BLaER1 (cell line): Measurements from ENCODE around the gene PIGW.

ENCODE experiments used
- H3K27ac ChIP-seq: shearing (Covaris generic); formaldehyde crosslinking; 2 replicates; pipeline ENCODE4 v1.8.1; 2022
- H3K27me3 ChIP-seq: shearing (Covaris generic); formaldehyde crosslinking; 2 replicates; pipeline ENCODE4 v1.8.1; 2022
- H3K36me3 ChIP-seq: shearing (Covaris generic); formaldehyde crosslinking; 2 replicates; pipeline ENCODE4 v1.8.1; 2022
- H3K4me1 ChIP-seq: shearing (Covaris generic); formaldehyde crosslinking; 2 replicates; pipeline ENCODE4 v1.8.1; 2022
- H3K4me2 ChIP-seq: shearing (Covaris generic); formaldehyde crosslinking; 2 replicates; pipeline ENCODE4 v1.8.1; 2022
- H3K4me3 ChIP-seq: shearing (Covaris generic); formaldehyde crosslinking; 2 replicates; pipeline ENCODE4 v1.8.1; 2022
- H3K9ac ChIP-seq: shearing (Covaris generic); formaldehyde crosslinking; 2 replicates; pipeline ENCODE4 v1.8.1; 2022
- H3K9me3 ChIP-seq: shearing (Covaris generic); formaldehyde crosslinking; 2 replicates; pipeline ENCODE4 v1.8.1; 2022
- H4K20me1 ChIP-seq: shearing (Covaris generic); formaldehyde crosslinking; 2 replicates; pipeline ENCODE4 v1.8.1; 2022
- Cebpa-rat ChIP-seq: shearing (Covaris generic); IDR thresholded peaks from 2 replicates; pipeline ENCODE4 v1.8.1; 2022

Gene PIGW

DNA sequence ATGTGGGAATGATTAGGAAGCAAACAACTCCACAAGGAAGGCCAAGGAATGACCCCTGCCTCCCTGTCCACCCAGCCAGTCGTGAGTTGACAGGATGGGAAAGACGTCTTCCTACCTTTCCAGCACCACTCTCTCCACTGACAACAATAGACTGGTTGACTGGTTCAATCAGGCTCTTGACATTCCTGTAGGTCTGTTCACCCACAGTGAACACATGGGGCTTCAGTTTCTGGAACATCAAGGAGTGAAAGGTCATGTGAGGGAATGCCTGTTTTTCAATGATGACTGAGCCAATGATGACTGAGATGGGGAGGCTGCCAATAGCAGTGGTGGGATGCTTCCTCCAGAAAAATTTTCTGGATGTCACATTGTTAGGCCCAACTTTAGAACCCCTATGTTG, 9.7 kb upstream of the PIGW start:
- H3K4me3 ChIP-seq, result no peak overlapping the region
- H3K9ac ChIP-seq, result no peak overlapping the region
- H4K20me1 ChIP-seq, result peaks cover 21% of the 10 kb centered on the region
- no peak for TF ChIP-seq Cebpa-rat
- H3K27me3 ChIP-seq, result no peaks in the 10 kb centered on the region
- no peak overlapping the region for H3K27ac ChIP-seq
- H3K4me1 ChIP-seq, result no peaks in the 10 kb centered on the region
- H3K4me2 ChIP-seq, result no peak overlapping the region
- no peaks in the 10 kb centered on the region for H3K9me3 ChIP-seq
- peaks cover 97% of the 10 kb centered on the region for H3K36me3 ChIP-seq

DNA sequence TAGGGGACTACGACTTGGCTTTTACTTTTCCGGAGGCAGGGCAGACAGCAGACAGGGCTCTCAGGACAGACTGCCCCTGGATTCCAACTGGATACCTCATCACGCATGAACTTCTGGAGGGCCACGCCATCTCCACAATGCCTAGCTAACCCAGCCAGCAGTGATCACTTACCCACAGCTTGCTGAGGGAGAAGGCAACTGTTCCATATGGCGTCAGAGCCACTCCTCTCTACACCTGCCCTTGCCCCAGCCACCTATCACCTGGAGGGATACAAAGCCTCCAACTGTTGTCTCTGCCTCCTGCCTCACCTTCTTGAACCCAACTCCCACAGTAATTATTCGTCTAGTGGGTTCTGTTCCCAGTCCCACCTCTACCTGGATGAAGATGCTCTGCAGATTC, 8.9 kb upstream of the PIGW start:
- peaks cover 97% of the 10 kb centered on the region for H3K36me3 ChIP-seq

DNA sequence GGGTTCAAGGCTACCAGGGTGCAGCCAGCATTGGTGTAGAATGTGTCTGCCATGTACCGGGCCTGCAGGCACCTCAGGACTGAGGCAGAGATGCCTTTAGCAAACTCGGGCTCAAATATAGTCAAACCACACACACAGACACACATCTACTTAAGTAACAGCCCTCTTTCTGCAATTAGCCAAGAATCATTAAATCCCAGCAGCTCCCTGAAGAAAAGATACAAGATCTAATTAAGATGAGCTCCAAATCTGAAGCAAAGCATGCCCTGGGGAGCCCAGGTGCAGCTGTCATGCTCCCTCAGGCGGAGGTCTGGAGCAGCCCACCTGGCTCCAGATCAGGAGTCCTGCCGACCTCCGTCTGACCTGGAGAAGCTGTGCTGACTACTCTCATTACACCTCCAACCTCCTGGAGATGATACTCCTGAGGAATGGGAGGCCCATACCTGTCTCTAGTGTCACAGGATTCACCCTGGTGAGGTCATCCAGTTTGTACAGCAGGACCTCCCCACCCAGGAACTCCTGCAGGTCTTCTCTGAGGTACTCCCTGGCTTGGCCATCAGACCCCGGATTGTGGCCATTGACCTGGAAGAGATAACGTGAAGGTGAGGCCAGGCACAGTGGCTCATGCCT, 7.1 kb upstream of the PIGW start:
- Histone ChIP-seq H3K27me3 (no peaks in the 10 kb centered on the region), H3K4me2 (no peak overlapping the region), H3K36me3 (peaks cover 97% of the 10 kb centered on the region), H3K4me1 (no peaks in the 10 kb centered on the region), H3K9me3 (no peaks in the 10 kb centered on the region), H3K9ac (no peak overlapping the region), H3K27ac (no peak overlapping the region), H4K20me1 (peaks cover 21% of the 10 kb centered on the region), H3K4me3 (no peak overlapping the region)
- TF ChIP-seq Cebpa-rat, result no peak

More for the DNA sequence above, 8.9 kb upstream of the PIGW start:
- Histone ChIP-seq H3K9ac (no peak overlapping the region), H3K9me3 (no peaks in the 10 kb centered on the region), H3K4me2 (no peak overlapping the region), H3K4me3 (no peak overlapping the region), H3K4me1 (no peaks in the 10 kb centered on the region), H3K27ac (no peak overlapping the region), H3K27me3 (no peaks in the 10 kb centered on the region), H4K20me1 (peaks cover 21% of the 10 kb centered on the region)
- no peak for TF ChIP-seq Cebpa-rat

GRCh38 chr17:36529121-36529520, 5.7 kb upstream of the PIGW start:
- Histone ChIP-seq H3K9me3 (no peaks in the 10 kb centered on the region), H3K36me3 (peaks cover 94% of the 10 kb centered on the region), H3K27me3 (no peaks in the 10 kb centered on the region), H3K4me3 (no peak overlapping the region), H3K4me1 (peaks cover 11% of the 10 kb centered on the region), H3K27ac (no peak overlapping the region), H3K9ac (no peak overlapping the region), H3K4me2 (no peak overlapping the region), H4K20me1 (peaks cover 17% of the 10 kb centered on the region)
- no peak for TF ChIP-seq Cebpa-rat

DNA sequence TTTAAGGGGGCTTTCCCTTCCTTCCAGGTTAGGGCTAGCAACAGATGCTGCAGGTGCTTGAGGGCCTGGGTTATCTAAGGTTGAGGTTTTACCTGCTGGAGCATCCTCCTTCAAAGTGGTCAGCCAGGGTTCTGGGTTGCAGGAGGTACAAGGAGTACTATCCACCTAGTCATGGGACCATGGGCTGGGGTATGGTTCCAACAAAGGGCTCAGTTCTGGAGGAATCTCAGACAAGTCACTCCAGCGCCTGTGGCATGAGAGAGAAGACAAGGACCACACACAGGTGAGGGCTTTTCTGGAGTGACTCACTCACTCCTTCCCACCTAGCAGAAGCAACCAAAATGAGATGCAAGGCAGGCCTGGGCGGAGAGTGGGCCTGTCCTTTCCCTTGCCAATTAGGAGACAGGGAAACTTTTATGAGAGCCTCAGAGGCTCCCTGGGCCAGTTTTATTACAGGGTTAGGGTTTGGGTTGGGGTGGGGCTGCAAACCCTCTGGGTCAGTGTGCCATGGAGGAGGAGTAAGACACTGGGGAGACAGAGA, 2.3 kb upstream of the PIGW start:
- Histone ChIP-seq H3K4me3 (no peak overlapping the region), H3K27ac (no peak overlapping the region), H4K20me1 (peaks cover 8% of the 10 kb centered on the region; the same call in 1 of the 2 replicates), H3K4me1 (peaks cover 25% of the 10 kb centered on the region), H3K9ac (no peak overlapping the region), H3K36me3 (peaks cover 71% of the 10 kb centered on the region), H3K27me3 (no peaks in the 10 kb centered on the region), H3K9me3 (no peaks in the 10 kb centered on the region), H3K4me2 (no peak overlapping the region)
- TF ChIP-seq Cebpa-rat, result no peak

DNA sequence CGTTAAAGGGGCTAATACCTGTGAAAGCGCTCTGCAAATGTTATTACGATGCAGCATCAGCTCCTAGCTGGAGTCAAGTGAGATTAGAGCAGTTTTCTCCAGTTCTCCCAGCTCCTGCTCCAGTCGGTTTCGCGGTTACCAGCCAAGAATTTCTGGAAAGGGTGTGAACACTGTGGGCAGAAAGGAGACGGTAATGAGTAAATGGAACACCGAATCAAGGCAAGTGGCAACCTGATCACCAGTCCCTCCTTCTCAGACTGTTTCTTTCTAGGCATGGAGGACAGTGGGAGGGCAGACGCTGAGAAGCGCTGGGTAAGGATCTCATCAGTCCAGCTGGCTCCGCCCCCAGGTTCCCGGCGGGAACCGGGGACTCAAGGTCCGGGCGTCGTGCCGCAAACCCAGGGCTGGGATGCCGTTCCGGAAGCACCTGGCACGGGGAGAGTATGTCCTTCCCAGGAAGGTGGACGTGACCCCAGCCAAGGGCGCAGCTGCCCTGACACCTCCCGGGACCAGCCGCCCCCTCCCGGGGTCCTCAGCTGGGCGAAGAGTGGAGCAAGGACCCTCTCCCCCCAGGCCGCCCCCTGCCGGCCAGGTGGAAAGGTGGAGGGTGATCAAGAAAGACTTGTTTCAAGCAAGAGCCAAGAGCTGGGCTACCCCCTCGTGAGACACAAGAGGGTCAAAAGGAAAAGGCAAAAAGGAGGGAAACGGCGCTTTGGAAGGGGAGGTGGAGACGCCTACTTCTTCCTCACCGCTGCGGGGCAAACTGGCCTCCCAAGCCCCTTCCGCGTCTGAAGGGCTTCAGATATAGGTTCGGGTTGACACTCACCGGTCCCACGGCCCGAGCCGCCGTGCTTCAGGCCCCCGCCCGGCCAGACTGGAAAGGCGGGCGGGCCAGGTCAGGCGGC, 600 bp upstream of the PIGW start:
- Histone ChIP-seq H4K20me1 (0 out of 2 replicates have a peak, but pooled peaks cover 7% of the 10 kb centered on the region), H3K27me3 (no peaks in the 10 kb centered on the region), H3K4me1 (peaks cover 25% of the 10 kb centered on the region), H3K27ac (peak overlapping the region; percentile 98), H3K4me3 (peak overlapping the region; percentile 84), H3K4me2 (peak overlapping the region; percentile 92), H3K9ac (peak overlapping the region; percentile 97), H3K9me3 (no peaks in the 10 kb centered on the region), H3K36me3 (peaks cover 62% of the 10 kb centered on the region)
- no peak for TF ChIP-seq Cebpa-rat

DNA sequence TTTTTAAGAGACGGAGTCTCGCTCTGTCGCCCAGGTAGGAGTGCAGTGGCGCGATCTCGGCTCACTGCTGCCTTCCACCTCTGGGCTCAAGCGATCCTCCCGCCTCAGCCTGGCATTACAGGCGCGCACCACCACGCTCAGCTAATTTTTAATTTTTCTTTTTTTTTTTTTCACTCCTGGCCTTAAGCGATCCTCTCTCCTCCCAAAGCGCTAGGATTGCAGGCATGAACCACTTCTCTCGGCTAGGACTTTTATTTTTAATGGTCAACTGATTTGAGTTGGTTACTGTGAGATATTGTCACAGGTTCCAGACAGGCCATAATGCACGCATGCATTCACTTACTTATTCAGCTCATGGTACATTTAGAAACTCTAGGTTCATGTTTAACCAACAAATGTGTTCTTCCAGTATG, 888 bp downstream of the PIGW start:
- Histone ChIP-seq H3K4me3 (peak overlapping the region; percentile 84), H3K27me3 (no peaks in the 10 kb centered on the region), H3K9me3 (no peaks in the 10 kb centered on the region), H3K27ac (peak overlapping the region; percentile 98), H3K9ac (peak overlapping the region; percentile 97), H4K20me1 (no peaks in the 10 kb centered on the region), H3K36me3 (peaks cover 47% of the 10 kb centered on the region), H3K4me1 (peaks cover 25% of the 10 kb centered on the region), H3K4me2 (peak overlapping the region; percentile 92)
- no peak for TF ChIP-seq Cebpa-rat

DNA sequence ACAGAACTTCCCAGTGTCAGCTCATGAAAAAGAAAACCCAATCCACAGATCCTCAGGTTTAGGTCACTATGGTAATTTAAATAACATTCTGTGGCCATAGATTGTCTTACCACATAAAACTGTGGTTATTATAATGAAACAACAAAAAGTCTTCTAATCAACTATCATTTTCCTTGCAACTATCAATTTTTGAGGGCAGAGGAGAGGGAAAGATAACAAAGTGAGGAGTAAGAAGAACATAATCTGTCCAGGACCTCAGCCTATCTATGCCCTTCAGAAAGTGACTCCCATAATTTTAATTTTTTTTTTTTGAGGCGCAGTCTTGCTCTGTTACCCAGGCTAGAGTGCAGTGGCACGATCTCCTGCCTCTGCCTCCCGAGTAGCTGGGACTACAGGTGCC, 5.9 kb downstream of the PIGW start:
- H4K20me1 ChIP-seq, result peaks cover 3% of the 10 kb centered on the region
- H3K9ac ChIP-seq, result no peak overlapping the region
- TF ChIP-seq Cebpa-rat, result no peak
- H3K27me3 ChIP-seq, result no peaks in the 10 kb centered on the region
- H3K4me2 ChIP-seq, result no peak overlapping the region
- H3K27ac ChIP-seq, result no peak overlapping the region
- H3K9me3 ChIP-seq, result no peaks in the 10 kb centered on the region
- peaks cover 18% of the 10 kb centered on the region for H3K36me3 ChIP-seq
- peaks cover 22% of the 10 kb centered on the region for H3K4me1 ChIP-seq
- no peak overlapping the region for H3K4me3 ChIP-seq

DNA sequence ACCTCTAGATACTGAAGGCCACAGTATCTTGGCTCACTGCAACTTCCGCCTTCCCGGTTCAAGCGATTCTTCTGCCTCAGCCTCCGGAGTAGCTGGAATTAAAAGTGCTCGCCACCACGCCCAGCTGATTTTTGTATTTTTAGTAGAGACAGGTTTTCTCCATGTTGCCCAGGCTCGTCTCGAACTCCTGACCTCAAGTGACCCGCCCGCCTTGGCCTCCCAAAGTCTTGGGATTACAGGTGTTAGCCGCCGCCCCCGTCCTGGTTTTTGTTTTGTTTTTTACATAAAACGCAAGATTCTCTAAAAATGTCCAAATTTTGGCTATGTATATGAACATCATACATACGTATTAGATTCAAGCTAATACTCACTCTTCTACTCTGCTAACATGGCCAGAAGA, 8.0 kb downstream of the PIGW start:
- Histone ChIP-seq H3K9ac (no peak overlapping the region), H3K36me3 (peaks cover 9% of the 10 kb centered on the region; the same call in 1 of the 2 replicates), H3K27ac (no peak overlapping the region), H3K4me3 (no peak overlapping the region), H3K9me3 (no peaks in the 10 kb centered on the region), H3K4me1 (peaks cover 23% of the 10 kb centered on the region), H3K4me2 (no peak overlapping the region), H4K20me1 (peaks cover 23% of the 10 kb centered on the region), H3K27me3 (no peaks in the 10 kb centered on the region)
- no peak for TF ChIP-seq Cebpa-rat

DNA sequence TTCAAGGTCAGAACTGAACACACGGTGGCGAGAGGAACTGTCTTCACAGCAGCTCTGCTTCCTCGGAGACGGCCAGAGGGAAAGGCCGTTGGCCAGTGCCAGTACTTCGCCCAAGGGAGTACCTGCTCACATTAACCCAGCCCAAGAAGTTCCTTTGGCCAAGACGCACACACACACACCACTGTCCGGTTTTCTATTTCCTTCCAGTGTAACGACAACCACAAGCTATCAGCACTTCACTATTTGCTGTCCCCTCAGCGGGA, 9.2 kb downstream of the PIGW start:
- Histone ChIP-seq H3K9ac (peak overlapping the region; percentile 96), H4K20me1 (peaks cover 35% of the 10 kb centered on the region), H3K4me2 (peak overlapping the region; percentile 90), H3K4me1 (peaks cover 29% of the 10 kb centered on the region), H3K27ac (peak overlapping the region; percentile 95), H3K4me3 (peak overlapping the region; percentile 81), H3K9me3 (no peaks in the 10 kb centered on the region), H3K36me3 (peaks cover 7% of the 10 kb centered on the region; the same call in 1 of the 2 replicates), H3K27me3 (no peaks in the 10 kb centered on the region)
- TF ChIP-seq Cebpa-rat, result no peak
